GM12891 (cell line): Measurements from ENCODE around the gene SOBP.

ENCODE experiments used
- POLR2A ChIP-seq: IDR thresholded peaks from 2 replicates; pipeline ENCODE4 v1.6.1; 2011; ENCODE audit warnings: low read depth, low read length, control low read depth
- POLR2AphosphoS5 ChIP-seq: IDR thresholded peaks from 2 replicates; pipeline ENCODE4 v1.6.1; 2011; ENCODE audit warnings: low read depth, low read length, control low read depth
- POU2F2 ChIP-seq: IDR thresholded peaks from 2 replicates; pipeline ENCODE4 v1.6.1; 2011; ENCODE audit warnings: low read depth, mild to moderate bottlenecking, control low read depth, low read length, moderate library complexity
- SPI1 ChIP-seq: IDR thresholded peaks from 2 replicates; pipeline ENCODE4 v1.6.1; 2011; ENCODE audit warnings: low read depth, low read length, control low read depth
- TAF1 ChIP-seq: IDR thresholded peaks from 2 replicates; pipeline ENCODE4 v1.6.1; 2011; ENCODE audit warnings: low read depth, low read length, control low read depth

DNA sequence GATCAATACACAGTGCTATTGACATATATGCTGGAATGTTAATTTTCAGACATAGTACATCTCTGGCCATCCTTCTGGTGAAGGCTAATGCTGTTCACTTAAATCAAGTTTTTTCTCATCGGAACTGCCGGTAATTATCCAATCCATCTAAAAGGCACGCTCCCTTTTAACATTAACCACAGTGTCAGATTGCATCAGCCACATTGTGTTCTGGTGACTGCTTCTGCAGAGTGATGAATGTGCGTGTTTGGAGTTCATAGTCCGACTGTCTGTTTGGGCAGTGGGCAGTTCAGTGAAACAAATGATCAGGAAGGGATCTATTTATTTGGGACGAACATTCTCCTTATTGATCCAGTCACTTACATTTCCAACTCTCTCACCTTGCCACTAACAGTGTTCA, 49.5 kb downstream of the SOBP start:
- no peak for TF ChIP-seq POLR2A
- TF ChIP-seq POLR2AphosphoS5: no peak
- TF ChIP-seq POU2F2: no peak
- no peak for TF ChIP-seq TAF1
- no peak for TF ChIP-seq SPI1
